Activated CD8-positive, alpha-beta memory T cell treated with anti-CD3 and anti-CD28 coated beads, Interleukin-2, amount 50 U/mL, for 4 hours (primary cell): ENCODE data around the gene PNLIPRP3.

ENCODE experiments used
- DNase-seq: peaks from one replicate; pipeline ENCODE4 v3.0.0-alpha.2; 2020

Gene PNLIPRP3

GRCh38 chr10:116451711-116452337 lies 24.2 kb downstream of the PNLIPRP3 start:
- DNase-seq = no peak

GRCh38 chr10:116452338-116452720 lies 24.7 kb downstream of the PNLIPRP3 start:
- no peak for DNase-seq

DNA sequence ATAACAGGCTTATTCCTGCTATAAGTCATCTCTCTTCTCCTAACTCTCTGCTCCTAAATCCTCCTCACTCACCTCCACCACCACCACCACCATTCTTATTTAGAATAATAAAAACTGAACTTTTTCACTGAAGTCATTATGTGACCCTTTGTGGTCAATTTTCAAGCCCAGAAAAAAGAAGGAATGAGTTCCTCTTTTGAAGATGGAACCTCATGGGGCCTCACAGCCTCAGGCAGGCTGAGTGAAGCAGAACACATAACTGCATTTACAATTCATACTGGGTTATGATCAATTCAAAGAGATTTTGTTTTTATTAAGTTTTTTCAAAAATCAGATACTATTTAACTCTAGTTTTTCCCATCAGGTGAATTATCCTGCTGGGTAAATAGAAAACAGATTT lies 29.8 kb downstream of the PNLIPRP3 start:
- DNase-seq = no peak

GRCh38 chr10:116460219-116460618 lies 32.6 kb downstream of the PNLIPRP3 start:
- DNase-seq = no peak

GRCh38 chr10:116461680-116462079 lies 34.0 kb downstream of the PNLIPRP3 start:
- DNase-seq = no peak

DNA sequence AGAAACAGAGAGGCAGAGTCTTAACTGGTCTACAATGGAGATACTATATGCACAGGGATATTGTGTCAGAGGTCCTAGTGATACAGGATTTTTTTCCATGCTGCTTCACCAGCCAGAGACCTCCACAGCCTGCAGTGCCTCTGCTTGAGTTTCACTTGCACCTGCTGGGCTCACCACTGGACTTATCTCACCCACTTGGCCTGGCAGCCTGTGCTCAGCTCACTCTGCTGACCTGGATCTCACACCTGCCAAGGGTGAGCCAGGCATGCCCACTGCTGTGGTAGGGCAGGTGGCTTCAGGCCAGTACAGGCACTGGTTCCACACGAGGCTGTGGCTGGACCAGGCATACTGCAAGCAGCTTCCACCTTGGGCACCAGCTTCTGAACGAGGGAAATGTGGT lies 36.6 kb downstream of the PNLIPRP3 start:
- DNase-seq = no peak

- DNase-seq = no peak
Measured at GRCh38 chr10:116465546-116465945, 37.9 kb downstream of the PNLIPRP3 start.

DNA sequence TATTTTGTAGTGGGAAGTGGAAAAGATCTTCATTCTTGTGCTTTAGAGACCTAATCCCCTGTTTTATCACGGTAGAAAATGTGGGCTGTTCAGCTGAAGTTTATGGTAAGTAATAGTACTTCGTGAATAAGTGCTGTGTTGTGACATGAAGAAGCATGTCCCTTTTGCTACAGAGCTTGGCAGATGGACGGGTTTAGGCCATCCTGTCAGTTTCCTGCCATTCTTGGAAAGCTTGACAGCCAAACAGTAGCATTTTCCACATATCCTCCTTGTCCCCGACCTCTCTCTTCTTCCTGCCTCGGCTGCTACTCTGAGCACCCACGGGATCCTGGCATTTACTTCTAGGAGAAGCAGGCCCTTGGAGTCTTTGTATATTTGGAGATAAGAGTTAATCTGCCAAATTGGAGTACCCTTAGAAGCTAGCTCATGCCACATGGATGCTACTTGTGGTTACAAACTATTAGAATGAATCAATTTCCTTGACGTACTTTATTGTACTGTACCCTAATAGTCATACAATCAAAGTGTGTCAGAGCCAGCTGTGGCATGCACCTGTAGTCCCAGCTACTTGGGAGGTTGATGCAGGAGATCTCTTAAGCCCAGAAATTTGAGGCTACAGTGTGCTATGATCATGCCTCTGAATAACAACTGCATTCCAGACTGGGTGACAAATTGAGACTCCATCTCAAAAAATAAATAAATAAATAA lies 39.2 kb downstream of the PNLIPRP3 start:
- no peak for DNase-seq

DNA sequence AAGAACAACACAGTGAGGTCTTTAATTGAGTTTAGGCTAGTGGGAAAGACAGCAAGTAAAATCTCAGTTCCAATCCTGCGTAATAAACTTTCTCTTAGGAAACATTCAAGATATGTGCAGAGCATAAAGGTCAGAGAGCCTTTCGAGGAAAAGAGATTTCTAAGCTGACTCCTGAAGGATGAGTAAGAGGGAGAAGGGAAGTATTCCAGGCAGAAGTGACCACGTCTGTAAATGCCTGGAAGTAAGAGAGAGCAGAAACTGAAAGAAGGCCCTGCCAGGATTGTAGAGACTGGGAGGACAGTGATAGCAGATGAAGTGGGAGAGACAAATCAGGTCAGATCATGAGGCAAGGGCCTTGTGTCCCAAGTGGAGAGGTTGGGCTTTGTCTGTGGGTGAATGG lies 41.8 kb downstream of the PNLIPRP3 start:
- DNase-seq = no peak

DNA sequence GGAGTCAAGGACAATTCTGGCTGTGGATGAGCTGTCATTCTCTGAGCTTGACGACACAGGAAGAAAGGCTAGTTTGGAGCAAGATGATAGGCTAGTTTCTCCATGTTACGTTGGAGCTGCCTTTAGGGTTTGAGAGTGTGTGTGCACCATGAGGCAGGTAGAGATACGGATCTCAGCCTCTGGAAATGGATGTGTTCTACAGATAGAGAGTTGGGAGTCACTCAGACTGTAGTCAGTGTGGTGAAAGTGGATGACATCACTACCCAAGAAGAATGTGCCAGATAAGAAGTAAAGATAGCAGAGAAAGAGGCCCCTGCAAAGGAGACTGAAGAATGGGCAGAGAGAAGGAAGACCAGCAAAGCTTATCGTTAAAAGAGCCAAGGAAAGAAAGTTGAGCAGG lies 42.4 kb downstream of the PNLIPRP3 start:
- DNase-seq = no peak

- no peak for DNase-seq
Measured at GRCh38 chr10:116470768-116471415, 43.2 kb downstream of the PNLIPRP3 start.

DNA sequence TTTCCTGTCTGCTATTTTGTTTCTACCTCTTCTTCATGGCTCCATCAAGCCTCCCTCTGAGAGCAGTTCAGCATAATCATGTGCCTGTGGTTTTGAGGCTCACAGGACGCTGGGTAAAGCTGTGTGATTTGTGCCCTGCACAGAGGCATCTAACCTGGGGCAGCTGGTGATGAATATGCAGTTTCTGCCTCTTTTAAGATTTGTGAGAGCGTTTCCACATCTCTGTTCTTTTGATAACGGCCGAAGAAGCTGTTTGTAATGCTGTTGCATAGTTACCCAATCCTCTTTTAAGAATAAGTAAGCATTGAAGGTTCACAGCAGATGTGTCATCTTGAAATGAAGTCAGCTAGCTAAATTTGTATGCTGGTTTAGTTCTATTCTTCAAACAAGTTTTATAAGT lies 45.2 kb downstream of the PNLIPRP3 start:
- DNase-seq = no peak

GRCh38 chr10:116475866-116476265 lies 48.2 kb downstream of the PNLIPRP3 start:
- DNase-seq = no peak

- no peak for DNase-seq
Measured at GRCh38 chr10:116476461-116476860, 48.8 kb downstream of the PNLIPRP3 start.

DNA sequence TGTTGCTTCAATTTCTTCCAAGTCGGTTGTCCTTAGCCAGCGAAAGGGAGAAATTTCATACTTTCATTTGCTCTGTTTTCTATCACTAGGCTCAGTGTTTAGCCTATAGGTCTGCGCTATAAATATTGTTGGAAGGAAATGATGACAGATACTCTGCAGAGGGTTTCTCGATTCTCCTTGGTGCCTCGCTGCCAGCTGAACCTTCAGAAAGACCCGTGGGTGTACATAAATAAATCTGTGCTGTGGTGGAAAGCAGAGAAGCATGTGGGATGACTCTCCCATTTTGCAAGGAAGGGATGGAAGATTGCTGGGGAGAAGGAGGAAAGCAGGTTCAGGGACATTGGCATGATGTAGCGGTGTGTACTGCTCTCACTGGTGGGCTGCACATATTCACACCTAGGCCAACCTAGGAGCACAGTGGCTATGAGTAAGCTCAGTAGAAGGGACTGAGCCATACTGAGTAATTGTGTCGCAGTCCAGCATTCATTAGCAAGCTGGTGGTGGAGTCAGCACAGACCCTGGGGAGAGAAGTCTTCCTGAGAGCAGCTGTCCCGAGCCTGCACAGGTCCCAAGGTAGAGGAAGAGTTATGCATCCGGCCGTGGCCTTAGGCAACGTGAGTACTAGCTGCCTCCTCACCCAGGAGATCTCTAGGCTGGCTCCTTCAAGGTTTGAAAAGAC lies 50.5 kb downstream of the PNLIPRP3 start:
- DNase-seq = no peak

DNA sequence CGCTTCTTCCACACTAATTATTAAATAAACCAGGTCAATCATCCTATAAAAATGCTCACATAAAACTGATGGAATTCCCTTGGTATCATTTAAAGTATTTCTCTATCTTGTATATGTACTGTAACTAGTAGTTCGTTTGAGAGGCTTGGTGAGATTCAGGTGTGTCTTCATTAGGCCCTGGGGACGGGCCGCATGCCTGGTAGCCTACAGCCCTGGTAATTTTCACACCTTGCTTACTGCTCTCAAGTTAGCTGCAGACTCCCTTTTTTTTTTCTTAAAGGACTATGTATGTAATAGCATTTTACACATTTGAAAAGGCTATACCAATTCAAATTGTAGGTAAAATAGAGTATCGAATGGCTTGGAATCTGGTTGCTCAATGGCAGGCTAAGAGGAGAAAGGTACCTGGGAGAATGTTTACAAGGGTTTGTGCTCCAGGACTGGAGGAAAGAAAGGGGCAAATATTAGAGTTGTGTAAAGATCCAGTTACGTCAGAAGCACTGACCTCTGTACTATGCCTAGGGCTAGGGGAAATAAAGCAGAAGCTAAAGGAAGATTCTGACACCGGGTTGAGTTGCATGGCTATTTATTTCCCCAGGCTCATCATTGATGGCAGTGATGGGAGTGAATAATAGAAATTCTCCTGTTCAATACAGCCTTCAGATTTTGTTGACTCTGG lies 59.3 kb downstream of the PNLIPRP3 start:
- DNase-seq = no peak

- DNase-seq = no peak
Measured at GRCh38 chr10:116487522-116488430, 60.1 kb downstream of the PNLIPRP3 start.

GRCh38 chr10:116489460-116489859 lies 61.8 kb downstream of the PNLIPRP3 start:
- DNase-seq = no peak

DNA sequence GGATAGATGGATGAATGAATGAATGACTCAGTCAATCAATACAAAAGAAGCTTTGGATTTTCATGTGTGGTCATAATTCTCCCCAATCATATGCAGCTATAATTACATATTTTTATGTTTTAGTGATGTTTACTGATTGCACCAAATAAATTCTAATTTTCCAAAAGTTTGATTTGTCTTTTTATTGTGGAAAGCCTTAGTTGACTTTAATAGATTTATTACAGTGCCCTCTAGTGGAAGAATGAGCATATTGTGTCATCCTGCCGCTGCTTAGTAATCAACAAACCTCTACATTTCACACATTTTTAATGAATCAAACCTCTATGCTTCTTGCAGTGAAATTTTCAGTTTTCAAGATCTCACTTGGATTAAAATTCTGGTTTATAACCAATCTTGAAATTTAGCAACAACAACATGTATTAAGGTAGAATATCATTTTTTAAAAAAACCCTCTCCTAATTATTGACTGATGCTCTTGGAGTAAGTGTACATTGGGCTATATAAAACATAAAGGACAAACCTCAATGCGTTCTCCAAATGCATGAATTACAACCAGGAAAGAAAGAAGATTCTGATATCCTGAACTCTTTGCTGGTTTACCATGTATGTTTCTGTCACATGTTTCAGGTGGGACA lies 62.5 kb downstream of the PNLIPRP3 start:
- DNase-seq = no peak

DNA sequence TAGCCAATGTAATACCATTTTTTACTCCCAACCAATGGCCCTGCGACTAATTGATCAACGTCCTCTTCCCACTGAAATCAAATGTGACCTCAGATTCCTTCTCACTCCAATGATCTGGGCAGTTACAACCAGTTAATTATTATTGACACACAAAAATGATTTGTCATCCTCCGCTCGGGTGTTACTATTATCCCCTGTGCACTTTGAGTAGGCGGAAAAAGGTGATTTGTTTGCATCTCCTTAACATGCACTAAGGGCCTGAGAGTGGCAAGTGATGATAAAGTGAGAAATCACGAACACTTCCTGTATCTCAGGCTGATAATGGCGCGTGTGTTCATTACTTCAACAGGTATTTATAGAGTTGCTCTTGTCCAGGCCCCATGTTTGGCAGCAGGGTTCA lies 77.1 kb downstream of the PNLIPRP3 start:
- DNase-seq = no peak

GRCh38 chr10:116510565-116510964 lies 82.9 kb downstream of the PNLIPRP3 start:
- no peak for DNase-seq

GRCh38 chr10:116511365-116511764 lies 83.7 kb downstream of the PNLIPRP3 start:
- DNase-seq = no peak
